Gastrocnemius medialis (tissue), 4 donors: ENCODE results near the gene CAMTA1.

ENCODE experiments used
- POLR2A ChIP-seq, 2 donors: fragments of 450-650 bp; IDR thresholded peaks; one replicate each; pipeline ENCODE4 v1.6.1; 2017; ENCODE audit warnings: antibody characterized with exemption in 2 of 2, mild to moderate bottlenecking in 2 of 2, moderate library complexity in 2 of 2
- TF ChIP-seq, protein P1 (sequence below), 5 experiments: fragments of 450-650 bp in 3 of 5; fragments of 200-600 bp in 2 of 5; sonication (generic) in 2 of 5; IDR thresholded peaks in 4 of 5; conservative IDR thresholded peaks in 1 of 5; 1 replicate in 4 of 5; 2 replicates in 1 of 5; pipeline ENCODE4 v1.5.1; 2016 to 2019; ENCODE audit warnings: antibody characterized with exemption in 5 of 5, mild to moderate bottlenecking in 3 of 5, moderate library complexity in 3 of 5

- TF ChIP-seq POLR2A (IDR thresholded peaks at IDR 0.05) = no peak
- TF ChIP-seq, protein P1, sequence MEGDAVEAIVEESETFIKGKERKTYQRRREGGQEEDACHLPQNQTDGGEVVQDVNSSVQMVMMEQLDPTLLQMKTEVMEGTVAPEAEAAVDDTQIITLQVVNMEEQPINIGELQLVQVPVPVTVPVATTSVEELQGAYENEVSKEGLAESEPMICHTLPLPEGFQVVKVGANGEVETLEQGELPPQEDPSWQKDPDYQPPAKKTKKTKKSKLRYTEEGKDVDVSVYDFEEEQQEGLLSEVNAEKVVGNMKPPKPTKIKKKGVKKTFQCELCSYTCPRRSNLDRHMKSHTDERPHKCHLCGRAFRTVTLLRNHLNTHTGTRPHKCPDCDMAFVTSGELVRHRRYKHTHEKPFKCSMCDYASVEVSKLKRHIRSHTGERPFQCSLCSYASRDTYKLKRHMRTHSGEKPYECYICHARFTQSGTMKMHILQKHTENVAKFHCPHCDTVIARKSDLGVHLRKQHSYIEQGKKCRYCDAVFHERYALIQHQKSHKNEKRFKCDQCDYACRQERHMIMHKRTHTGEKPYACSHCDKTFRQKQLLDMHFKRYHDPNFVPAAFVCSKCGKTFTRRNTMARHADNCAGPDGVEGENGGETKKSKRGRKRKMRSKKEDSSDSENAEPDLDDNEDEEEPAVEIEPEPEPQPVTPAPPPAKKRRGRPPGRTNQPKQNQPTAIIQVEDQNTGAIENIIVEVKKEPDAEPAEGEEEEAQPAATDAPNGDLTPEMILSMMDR (IDR thresholded peaks at IDR 0.05 in 4 of 5, conservative IDR thresholded peaks at IDR 0.05 in 1 of 5) = no peak
These were observed 424.1 kb downstream of the CAMTA1 start for GRCh38 chr1:7209336-7209735.
